GM21619 (cell line): ENCODE data around the gene GPR35.

Source experiments
- ATAC-seq: cut with Tn5 transposase; IDR thresholded peaks from one replicate; pipeline ENCODE4 v1.9.1; 2021; ENCODE audit not compliant: unreplicated experiment

GPR35 gene

GRCh38 chr2:240622531-240623235 lies 2.6 kb upstream of the GPR35 start:
- ATAC-seq, result no peak

GRCh38 chr2:240623531-240624010 lies 1.7 kb upstream of the GPR35 start:
- ATAC-seq, result no peak

- ATAC-seq, result no peak
These were observed 1.0 kb upstream of the GPR35 start for GRCh38 chr2:240624011-240624949.

- ATAC-seq, result no peak
These were observed 1.4 kb downstream of the GPR35 start for GRCh38 chr2:240626531-240627300.

GRCh38 chr2:240627736-240628506 lies 2.6 kb downstream of the GPR35 start:
- ATAC-seq, result no peak

- ATAC-seq, result no peak
These were observed 3.2 kb downstream of the GPR35 start for GRCh38 chr2:240628507-240628807.

- no peak for ATAC-seq
These were observed 3.7 kb downstream of the GPR35 start for GRCh38 chr2:240628808-240629618.

- ATAC-seq, result no peak
These were observed 4.3 kb downstream of the GPR35 start for GRCh38 chr2:240629619-240629967.

- no peak for ATAC-seq
These were observed 4.9 kb downstream of the GPR35 start for GRCh38 chr2:240629968-240630770.

GRCh38 chr2:240630771-240631547 lies 5.7 kb downstream of the GPR35 start:
- no peak for ATAC-seq

GRCh38 chr2:240631548-240632305 lies 6.4 kb downstream of the GPR35 start:
- no peak for ATAC-seq

GRCh38 chr2:240632306-240632721 lies 7.0 kb downstream of the GPR35 start:
- no peak for ATAC-seq

GRCh38 chr2:240635121-240635997 lies 10.1 kb downstream of the GPR35 start:
- ATAC-seq, result no peak

- no peak for ATAC-seq
These were observed 10.8 kb downstream of the GPR35 start for GRCh38 chr2:240635998-240636547.

- no peak for ATAC-seq
These were observed 11.4 kb downstream of the GPR35 start for GRCh38 chr2:240636563-240637115.
